Activated CD4-positive, alpha-beta T cell treated with anti-CD3 and anti-CD28 coated beads, Interleukin-2, amount 50 U/mL, for 48 hours (primary cell): ENCODE results near the gene MED10.
"Not testable (repeated sequence)": the region's sequence is repeated elsewhere in the genome, so short reads cannot be mapped to it uniquely, and the experiment has no call there.

Experiments
- DNase-seq, 2 experiments: peaks; one replicate each; pipeline ENCODE4 v3.0.0-alpha.2; 2020

Gene MED10

GRCh38 chr5:6372251-6373080, 5.9 kb downstream of the MED10 start:
- DNase-seq: no peak

- DNase-seq: no peak
Measured at GRCh38 chr5:6371079-6371810, 7.1 kb downstream of the MED10 start.

GRCh38 chr5:6370580-6370979, 7.8 kb downstream of the MED10 start:
- no peak for DNase-seq

- DNase-seq: no peak
Measured at GRCh38 chr5:6365977-6366590, 12.3 kb downstream of the MED10 start.

GRCh38 chr5:6365142-6365976, 13.0 kb downstream of the MED10 start:
- no peak for DNase-seq

- DNase-seq: not testable (repeated sequence)
Measured at GRCh38 chr5:6363454-6364011, 14.8 kb downstream of the MED10 start.

GRCh38 chr5:6362846-6363245, 15.5 kb downstream of the MED10 start:
- no peak for DNase-seq

GRCh38 chr5:6361101-6361500, 17.2 kb downstream of the MED10 start:
- DNase-seq: no peak

GRCh38 chr5:6360323-6361072, 17.8 kb downstream of the MED10 start:
- peak in 1 of 2 experiments; percentile 13 for DNase-seq

- peak in 1 of 2 experiments; percentile 21 for DNase-seq
Measured at GRCh38 chr5:6359555-6360322, 18.6 kb downstream of the MED10 start.

- no peak for DNase-seq
Measured at GRCh38 chr5:6358434-6358820, 19.9 kb downstream of the MED10 start.

- DNase-seq: not testable (repeated sequence)
Measured at GRCh38 chr5:6357817-6358433, 20.4 kb downstream of the MED10 start.

- DNase-seq: no peak
Measured at GRCh38 chr5:6356578-6357164, 21.7 kb downstream of the MED10 start.

- DNase-seq: no peak
Measured at GRCh38 chr5:6355294-6355693, 23.1 kb downstream of the MED10 start.

- no peak for DNase-seq
Measured at GRCh38 chr5:6354848-6355247, 23.5 kb downstream of the MED10 start.

GRCh38 chr5:6353602-6354302, 24.6 kb downstream of the MED10 start:
- no peak for DNase-seq

- no peak for DNase-seq
Measured at GRCh38 chr5:6350277-6351090, 27.9 kb downstream of the MED10 start.

- DNase-seq: no peak
Measured at GRCh38 chr5:6349387-6349786, 29.0 kb downstream of the MED10 start.
